Renal pelvis (tissue), 4 donors: ENCODE data around the gene TRRAP. TPM values are rescaled to one million over a fixed set of nuclear protein-coding genes. Genes with fewer than 3 reads are reported as not detected.

Experiments used
- DNase-seq: peaks from one replicate; pipeline ENCODE4 v3.0.0-alpha.2; 2013
- polyA plus RNA-seq, 3 donors: library from polyadenylated mRNA; unstranded; fragments of 120-200 nt; gene quantifications; one replicate each; pipeline ENCODE4 v1.2.1, GENCODE V29; 2013; ENCODE audit not compliant: insufficient read length in 3 of 3

TRRAP gene
- polyA plus RNA-seq, 3 donors: 42.0 to 49.6 (median 46.3) TPM

GRCh38 chr7:98887038-98887437 lies 8.7 kb downstream of the TRRAP start:
- DNase-seq: no peak

GRCh38 chr7:98892609-98893008 lies 14.3 kb downstream of the TRRAP start:
- no peak for DNase-seq

- no peak for DNase-seq
Observed at GRCh38 chr7:98899816-98900215, 21.5 kb downstream of the TRRAP start.

GRCh38 chr7:98900815-98901214 lies 22.5 kb downstream of the TRRAP start:
- no peak for DNase-seq

GRCh38 chr7:98902523-98902922 lies 24.2 kb downstream of the TRRAP start:
- DNase-seq: no peak

GRCh38 chr7:98903246-98903645 lies 24.9 kb downstream of the TRRAP start:
- no peak for DNase-seq

- DNase-seq: no peak
Observed at GRCh38 chr7:98907570-98907969, 29.2 kb downstream of the TRRAP start.

- DNase-seq: no peak
Observed at GRCh38 chr7:98908585-98908984, 30.3 kb downstream of the TRRAP start.

GRCh38 chr7:98909487-98909886 lies 31.2 kb downstream of the TRRAP start:
- DNase-seq: no peak

- no peak for DNase-seq
Observed at GRCh38 chr7:98910427-98910826, 32.1 kb downstream of the TRRAP start.

GRCh38 chr7:98911916-98912315 lies 33.6 kb downstream of the TRRAP start:
- no peak for DNase-seq

GRCh38 chr7:98913026-98913425 lies 34.7 kb downstream of the TRRAP start:
- no peak for DNase-seq

- no peak for DNase-seq
Observed at GRCh38 chr7:98913612-98914011, 35.3 kb downstream of the TRRAP start.

- DNase-seq: no peak
Observed at GRCh38 chr7:98917331-98917730, 39.0 kb downstream of the TRRAP start.

- no peak for DNase-seq
Observed at GRCh38 chr7:98921608-98922372, 43.5 kb downstream of the TRRAP start.

- no peak for DNase-seq
Observed at GRCh38 chr7:98922392-98923187, 44.3 kb downstream of the TRRAP start.

- no peak for DNase-seq
Observed at GRCh38 chr7:98923512-98923911, 45.2 kb downstream of the TRRAP start.

- no peak for DNase-seq
Observed at GRCh38 chr7:98927125-98927524, 48.8 kb downstream of the TRRAP start.

GRCh38 chr7:98930464-98930863 lies 52.1 kb downstream of the TRRAP start:
- no peak for DNase-seq

- DNase-seq: no peak
Observed at GRCh38 chr7:98930921-98931320, 52.6 kb downstream of the TRRAP start.

- DNase-seq: no peak
Observed at GRCh38 chr7:98933321-98933720, 55.0 kb downstream of the TRRAP start.

- no peak for DNase-seq
Observed at GRCh38 chr7:98934267-98934666, 55.9 kb downstream of the TRRAP start.

- no peak for DNase-seq
Observed at GRCh38 chr7:98935811-98936210, 57.5 kb downstream of the TRRAP start.
